ENCODE measurements around the gene GALM. TPM values are rescaled to one million over a fixed set of nuclear protein-coding genes. Genes with fewer than 3 reads are reported as not detected.

GALM gene
- total and polyA plus RNA-seq, 2 of the 13 experiments (the other 11 are each of a cell fraction or from before 2014, with no cell fraction given), result 65.5 to 90.0 TPM

DNA sequence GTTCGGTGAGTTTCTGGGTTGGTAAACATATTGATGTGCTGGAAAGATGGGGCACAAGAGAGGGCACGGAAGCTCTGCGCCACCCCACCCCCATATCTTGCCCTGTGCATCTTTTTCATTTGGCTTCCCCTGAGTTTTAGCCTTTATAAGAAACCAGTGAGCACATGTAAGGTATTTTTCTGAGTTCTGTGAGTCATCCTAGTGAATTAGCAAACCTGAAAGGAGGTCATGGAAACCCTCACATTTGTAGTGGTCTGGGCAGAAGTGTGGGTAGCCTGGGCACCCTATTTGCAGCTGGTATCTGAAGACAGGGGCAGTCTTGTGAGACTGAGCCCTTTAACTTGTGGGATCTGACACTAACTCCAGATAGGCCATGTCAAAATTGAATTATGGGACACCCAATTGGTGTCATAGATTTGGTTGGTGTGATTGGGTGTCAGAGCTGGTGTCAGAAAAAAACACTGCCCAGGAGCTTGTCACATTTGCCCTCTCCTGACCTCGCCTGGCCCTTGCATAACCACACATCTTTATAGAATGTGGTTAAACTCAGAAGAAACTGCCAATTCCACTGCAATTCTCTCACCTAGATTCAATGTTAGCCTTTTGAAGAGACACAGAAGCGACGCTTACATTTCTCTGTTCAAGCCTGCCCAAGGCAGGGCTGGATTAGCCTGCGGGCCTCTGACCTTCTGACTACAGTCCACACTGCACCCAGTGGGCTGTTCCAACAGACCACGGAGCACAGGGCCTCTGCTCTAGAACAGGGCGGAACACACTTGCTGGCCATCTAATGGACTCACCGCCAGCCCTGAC lies 12.0 kb upstream of the GALM start (continued):
- TF ChIP-seq, protein P1, sequence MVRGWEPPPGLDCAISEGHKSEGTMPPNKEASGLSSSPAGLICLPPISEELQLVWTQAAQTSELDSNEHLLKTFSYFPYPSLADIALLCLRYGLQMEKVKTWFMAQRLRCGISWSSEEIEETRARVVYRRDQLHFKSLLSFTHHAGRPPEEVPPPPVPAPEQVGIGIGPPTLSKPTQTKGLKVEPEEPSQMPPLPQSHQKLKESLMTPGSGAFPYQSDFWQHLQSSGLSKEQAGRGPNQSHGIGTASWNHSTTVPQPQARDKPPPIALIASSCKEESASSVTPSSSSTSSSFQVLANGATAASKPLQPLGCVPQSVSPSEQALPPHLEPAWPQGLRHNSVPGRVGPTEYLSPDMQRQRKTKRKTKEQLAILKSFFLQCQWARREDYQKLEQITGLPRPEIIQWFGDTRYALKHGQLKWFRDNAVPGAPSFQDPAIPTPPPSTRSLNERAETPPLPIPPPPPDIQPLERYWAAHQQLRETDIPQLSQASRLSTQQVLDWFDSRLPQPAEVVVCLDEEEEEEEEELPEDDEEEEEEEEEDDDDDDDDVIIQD (CRISPR knock-in tag; IDR thresholded peaks at IDR 0.05; ENCODE audit: low read depth), result 0 out of 2 replicates have a peak, but pooled peaks have one; percentile 17
- TF ChIP-seq, protein P2, sequence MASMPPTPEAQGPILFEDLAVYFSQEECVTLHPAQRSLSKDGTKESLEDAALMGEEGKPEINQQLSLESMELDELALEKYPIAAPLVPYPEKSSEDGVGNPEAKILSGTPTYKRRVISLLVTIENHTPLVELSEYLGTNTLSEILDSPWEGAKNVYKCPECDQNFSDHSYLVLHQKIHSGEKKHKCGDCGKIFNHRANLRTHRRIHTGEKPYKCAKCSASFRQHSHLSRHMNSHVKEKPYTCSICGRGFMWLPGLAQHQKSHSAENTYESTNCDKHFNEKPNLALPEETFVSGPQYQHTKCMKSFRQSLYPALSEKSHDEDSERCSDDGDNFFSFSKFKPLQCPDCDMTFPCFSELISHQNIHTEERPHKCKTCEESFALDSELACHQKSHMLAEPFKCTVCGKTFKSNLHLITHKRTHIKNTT (CRISPR knock-in tag; IDR thresholded peaks at IDR 0.05), result no peak
- TF ChIP-seq SNAPC2 (CRISPR knock-in tag; IDR thresholded peaks at IDR 0.05) (0 out of 2 replicates have a peak, but pooled peaks have one; percentile 25), POLR2A (IDR thresholded peaks at IDR 0.05; ENCODE audit: insufficient read depth in 1 of 2, low read depth in 2 of 2, low read length in 2 of 2) (peak; percentile 60 to 72), SMC3 (IDR thresholded peaks at IDR 0.05; ENCODE audit: low read length) (0 out of 2 replicates have a peak, but pooled peaks have one; percentile 20), SPEN (CRISPR knock-in tag; IDR thresholded peaks at IDR 0.05; ENCODE audit: low read depth) (0 out of 2 replicates have a peak, but pooled peaks have one; percentile 60), ZNF563 (CRISPR knock-in tag; IDR thresholded peaks at IDR 0.05) (0 out of 2 replicates have a peak, but pooled peaks have one; percentile 7), ZNF572 (CRISPR knock-in tag; IDR thresholded peaks at IDR 0.05) (0 out of 2 replicates have a peak, but pooled peaks have one; percentile 48), POLR2G (IDR thresholded peaks at IDR 0.05; ENCODE audit: low read depth, low read length) (peak; percentile 68), HHEX (CRISPR knock-in tag; IDR thresholded peaks at IDR 0.05) (no peak), ZNF569 (CRISPR knock-in tag; IDR thresholded peaks at IDR 0.05; ENCODE audit: borderline replicate concordance) (no peak), LCORL (IDR thresholded peaks at IDR 0.05) (no peak), LCORL (CRISPR knock-in tag; IDR thresholded peaks at IDR 0.05) (peak; percentile 66), ZNF224 (CRISPR knock-in tag; IDR thresholded peaks at IDR 0.05) (peak; percentile 35; the same call in 1 of the 2 replicates), ZNF225 (CRISPR knock-in tag; IDR thresholded peaks at IDR 0.05) (0 out of 2 replicates have a peak, but pooled peaks have one; percentile 69)
- TF ChIP-seq, protein P3, sequence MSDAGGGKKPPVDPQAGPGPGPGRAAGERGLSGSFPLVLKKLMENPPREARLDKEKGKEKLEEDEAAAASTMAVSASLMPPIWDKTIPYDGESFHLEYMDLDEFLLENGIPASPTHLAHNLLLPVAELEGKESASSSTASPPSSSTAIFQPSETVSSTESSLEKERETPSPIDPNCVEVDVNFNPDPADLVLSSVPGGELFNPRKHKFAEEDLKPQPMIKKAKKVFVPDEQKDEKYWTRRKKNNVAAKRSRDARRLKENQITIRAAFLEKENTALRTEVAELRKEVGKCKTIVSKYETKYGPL (CRISPR knock-in tag; IDR thresholded peaks at IDR 0.05), result peak; percentile 20; the same call in 1 of the 2 replicates
- TF ChIP-seq, protein P4, sequence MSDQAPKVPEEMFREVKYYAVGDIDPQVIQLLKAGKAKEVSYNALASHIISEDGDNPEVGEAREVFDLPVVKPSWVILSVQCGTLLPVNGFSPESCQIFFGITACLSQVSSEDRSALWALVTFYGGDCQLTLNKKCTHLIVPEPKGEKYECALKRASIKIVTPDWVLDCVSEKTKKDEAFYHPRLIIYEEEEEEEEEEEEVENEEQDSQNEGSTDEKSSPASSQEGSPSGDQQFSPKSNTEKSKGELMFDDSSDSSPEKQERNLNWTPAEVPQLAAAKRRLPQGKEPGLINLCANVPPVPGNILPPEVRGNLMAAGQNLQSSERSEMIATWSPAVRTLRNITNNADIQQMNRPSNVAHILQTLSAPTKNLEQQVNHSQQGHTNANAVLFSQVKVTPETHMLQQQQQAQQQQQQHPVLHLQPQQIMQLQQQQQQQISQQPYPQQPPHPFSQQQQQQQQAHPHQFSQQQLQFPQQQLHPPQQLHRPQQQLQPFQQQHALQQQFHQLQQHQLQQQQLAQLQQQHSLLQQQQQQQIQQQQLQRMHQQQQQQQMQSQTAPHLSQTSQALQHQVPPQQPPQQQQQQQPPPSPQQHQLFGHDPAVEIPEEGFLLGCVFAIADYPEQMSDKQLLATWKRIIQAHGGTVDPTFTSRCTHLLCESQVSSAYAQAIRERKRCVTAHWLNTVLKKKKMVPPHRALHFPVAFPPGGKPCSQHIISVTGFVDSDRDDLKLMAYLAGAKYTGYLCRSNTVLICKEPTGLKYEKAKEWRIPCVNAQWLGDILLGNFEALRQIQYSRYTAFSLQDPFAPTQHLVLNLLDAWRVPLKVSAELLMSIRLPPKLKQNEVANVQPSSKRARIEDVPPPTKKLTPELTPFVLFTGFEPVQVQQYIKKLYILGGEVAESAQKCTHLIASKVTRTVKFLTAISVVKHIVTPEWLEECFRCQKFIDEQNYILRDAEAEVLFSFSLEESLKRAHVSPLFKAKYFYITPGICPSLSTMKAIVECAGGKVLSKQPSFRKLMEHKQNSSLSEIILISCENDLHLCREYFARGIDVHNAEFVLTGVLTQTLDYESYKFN (CRISPR knock-in tag; conservative IDR thresholded peaks at IDR 0.05), result peak; percentile 66
- TF ChIP-seq, protein P5, sequence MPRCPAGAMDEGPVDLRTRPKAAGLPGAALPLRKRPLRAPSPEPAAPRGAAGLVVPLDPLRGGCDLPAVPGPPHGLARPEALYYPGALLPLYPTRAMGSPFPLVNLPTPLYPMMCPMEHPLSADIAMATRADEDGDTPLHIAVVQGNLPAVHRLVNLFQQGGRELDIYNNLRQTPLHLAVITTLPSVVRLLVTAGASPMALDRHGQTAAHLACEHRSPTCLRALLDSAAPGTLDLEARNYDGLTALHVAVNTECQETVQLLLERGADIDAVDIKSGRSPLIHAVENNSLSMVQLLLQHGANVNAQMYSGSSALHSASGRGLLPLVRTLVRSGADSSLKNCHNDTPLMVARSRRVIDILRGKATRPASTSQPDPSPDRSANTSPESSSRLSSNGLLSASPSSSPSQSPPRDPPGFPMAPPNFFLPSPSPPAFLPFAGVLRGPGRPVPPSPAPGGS (CRISPR knock-in tag; IDR thresholded peaks at IDR 0.05), result 0 out of 2 replicates have a peak, but pooled peaks have one; percentile 27
- TF ChIP-seq, protein P6, sequence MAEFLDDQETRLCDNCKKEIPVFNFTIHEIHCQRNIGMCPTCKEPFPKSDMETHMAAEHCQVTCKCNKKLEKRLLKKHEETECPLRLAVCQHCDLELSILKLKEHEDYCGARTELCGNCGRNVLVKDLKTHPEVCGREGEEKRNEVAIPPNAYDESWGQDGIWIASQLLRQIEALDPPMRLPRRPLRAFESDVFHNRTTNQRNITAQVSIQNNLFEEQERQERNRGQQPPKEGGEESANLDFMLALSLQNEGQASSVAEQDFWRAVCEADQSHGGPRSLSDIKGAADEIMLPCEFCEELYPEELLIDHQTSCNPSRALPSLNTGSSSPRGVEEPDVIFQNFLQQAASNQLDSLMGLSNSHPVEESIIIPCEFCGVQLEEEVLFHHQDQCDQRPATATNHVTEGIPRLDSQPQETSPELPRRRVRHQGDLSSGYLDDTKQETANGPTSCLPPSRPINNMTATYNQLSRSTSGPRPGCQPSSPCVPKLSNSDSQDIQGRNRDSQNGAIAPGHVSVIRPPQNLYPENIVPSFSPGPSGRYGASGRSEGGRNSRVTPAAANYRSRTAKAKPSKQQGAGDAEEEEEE (CRISPR knock-in tag; IDR thresholded peaks at IDR 0.05; ENCODE audit: borderline replicate concordance), result 0 out of 2 replicates have a peak, but pooled peaks have one; percentile 91

All from HepG2 (cell line).